ENCODE data around the gene NPL. TPM values are rescaled to one million over a fixed set of nuclear protein-coding genes. Genes with fewer than 3 reads are reported as not detected.

NPL gene
- total RNA-seq, 2 donors from 2014 or later: 10.3 to 30.7 TPM

GRCh38 chr1:182754087-182754486, 35.5 kb upstream of the NPL start:
- TF ChIP-seq, protein P1, sequence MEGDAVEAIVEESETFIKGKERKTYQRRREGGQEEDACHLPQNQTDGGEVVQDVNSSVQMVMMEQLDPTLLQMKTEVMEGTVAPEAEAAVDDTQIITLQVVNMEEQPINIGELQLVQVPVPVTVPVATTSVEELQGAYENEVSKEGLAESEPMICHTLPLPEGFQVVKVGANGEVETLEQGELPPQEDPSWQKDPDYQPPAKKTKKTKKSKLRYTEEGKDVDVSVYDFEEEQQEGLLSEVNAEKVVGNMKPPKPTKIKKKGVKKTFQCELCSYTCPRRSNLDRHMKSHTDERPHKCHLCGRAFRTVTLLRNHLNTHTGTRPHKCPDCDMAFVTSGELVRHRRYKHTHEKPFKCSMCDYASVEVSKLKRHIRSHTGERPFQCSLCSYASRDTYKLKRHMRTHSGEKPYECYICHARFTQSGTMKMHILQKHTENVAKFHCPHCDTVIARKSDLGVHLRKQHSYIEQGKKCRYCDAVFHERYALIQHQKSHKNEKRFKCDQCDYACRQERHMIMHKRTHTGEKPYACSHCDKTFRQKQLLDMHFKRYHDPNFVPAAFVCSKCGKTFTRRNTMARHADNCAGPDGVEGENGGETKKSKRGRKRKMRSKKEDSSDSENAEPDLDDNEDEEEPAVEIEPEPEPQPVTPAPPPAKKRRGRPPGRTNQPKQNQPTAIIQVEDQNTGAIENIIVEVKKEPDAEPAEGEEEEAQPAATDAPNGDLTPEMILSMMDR (IDR thresholded peaks at IDR 0.05): no peak
- DNase-seq (ENCODE audit: low spot score) (no peak), ATAC-seq (ENCODE audit: insufficient number of reproducible peaks, low FRiP score, low read depth) (no peak)

GRCh38 chr1:182754543-182755314, 34.8 kb upstream of the NPL start:
- Histone ChIP-seq H3K27me3 (replicated peaks; ENCODE audit: insufficient read depth) (no peaks in the 10 kb centered on the region), H3K4me3 (no peak overlapping the region), H3K9me3 (no peaks in the 10 kb centered on the region), H3K36me3 (no peaks in the 10 kb centered on the region), H3K27ac (no peak overlapping the region), H3K4me1 (ENCODE audit: control insufficient read depth in 1 of 2, low read depth in 2 of 2) (no peaks in the 10 kb centered on the region)
- ATAC-seq (ENCODE audit: insufficient number of reproducible peaks, low FRiP score, low read depth) (no peak), DNase-seq (ENCODE audit: low spot score) (no peak)
- TF ChIP-seq, protein P1 (IDR thresholded peaks at IDR 0.05): no peak

More at GRCh38 chr1:182754087-182754486, 35.5 kb upstream of the NPL start:
- H3K4me3 ChIP-seq: no peak overlapping the region
- H3K9me3 ChIP-seq: no peaks in the 10 kb centered on the region
- H3K4me1 ChIP-seq (ENCODE audit: control insufficient read depth in 1 of 2, low read depth in 2 of 2): no peaks in the 10 kb centered on the region
- no peak overlapping the region for H3K27ac ChIP-seq
- no peaks in the 10 kb centered on the region for H3K27me3 ChIP-seq (replicated peaks; ENCODE audit: insufficient read depth)
- no peaks in the 10 kb centered on the region for H3K36me3 ChIP-seq

DNA sequence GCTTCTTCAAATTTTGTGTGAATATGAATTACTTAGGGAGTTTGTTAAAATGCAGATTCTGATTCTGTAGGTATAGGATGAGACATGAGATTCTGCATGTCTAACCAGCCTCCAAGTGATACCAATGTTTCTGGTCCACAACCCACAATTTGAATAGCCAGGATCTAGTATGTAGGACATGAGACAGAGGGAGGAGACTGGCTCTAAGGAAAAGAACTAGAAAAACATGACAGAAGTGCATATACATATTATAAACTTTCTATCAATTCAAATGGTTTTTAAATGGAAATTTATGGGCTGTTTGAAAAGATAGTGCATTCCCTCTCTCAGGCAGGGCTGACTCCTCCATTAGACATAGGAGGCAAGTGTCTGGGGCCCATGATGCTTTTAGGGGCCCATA, 33.9 kb upstream of the NPL start:
- ATAC-seq (ENCODE audit: insufficient number of reproducible peaks, low FRiP score, low read depth): no peak
- no peak overlapping the region for H3K27ac ChIP-seq
- no peaks in the 10 kb centered on the region for H3K36me3 ChIP-seq
- H3K4me1 ChIP-seq (ENCODE audit: control insufficient read depth in 1 of 2, low read depth in 2 of 2): no peaks in the 10 kb centered on the region
- H3K27me3 ChIP-seq (replicated peaks; ENCODE audit: insufficient read depth): no peaks in the 10 kb centered on the region
- H3K4me3 ChIP-seq: no peak overlapping the region
- DNase-seq (ENCODE audit: low spot score): no peak
- H3K9me3 ChIP-seq: no peaks in the 10 kb centered on the region
- TF ChIP-seq, protein P1 (IDR thresholded peaks at IDR 0.05): no peak

- no peaks in the 10 kb centered on the region for H3K27me3 ChIP-seq (replicated peaks; ENCODE audit: insufficient read depth)
- no peaks in the 10 kb centered on the region for H3K4me1 ChIP-seq (ENCODE audit: control insufficient read depth in 1 of 2, low read depth in 2 of 2)
- H3K27ac ChIP-seq: no peak overlapping the region
- DNase-seq (ENCODE audit: low spot score): no peak
- no peak for ATAC-seq (ENCODE audit: insufficient number of reproducible peaks, low FRiP score, low read depth)
- peaks cover under 1% of the 10 kb centered on the region for H3K9me3 ChIP-seq
- H3K36me3 ChIP-seq: no peaks in the 10 kb centered on the region
- no peak overlapping the region for H3K4me3 ChIP-seq
- TF ChIP-seq, protein P1 (IDR thresholded peaks at IDR 0.05): no peak
Observed at GRCh38 chr1:182756423-182756822, 33.1 kb upstream of the NPL start.

DNA sequence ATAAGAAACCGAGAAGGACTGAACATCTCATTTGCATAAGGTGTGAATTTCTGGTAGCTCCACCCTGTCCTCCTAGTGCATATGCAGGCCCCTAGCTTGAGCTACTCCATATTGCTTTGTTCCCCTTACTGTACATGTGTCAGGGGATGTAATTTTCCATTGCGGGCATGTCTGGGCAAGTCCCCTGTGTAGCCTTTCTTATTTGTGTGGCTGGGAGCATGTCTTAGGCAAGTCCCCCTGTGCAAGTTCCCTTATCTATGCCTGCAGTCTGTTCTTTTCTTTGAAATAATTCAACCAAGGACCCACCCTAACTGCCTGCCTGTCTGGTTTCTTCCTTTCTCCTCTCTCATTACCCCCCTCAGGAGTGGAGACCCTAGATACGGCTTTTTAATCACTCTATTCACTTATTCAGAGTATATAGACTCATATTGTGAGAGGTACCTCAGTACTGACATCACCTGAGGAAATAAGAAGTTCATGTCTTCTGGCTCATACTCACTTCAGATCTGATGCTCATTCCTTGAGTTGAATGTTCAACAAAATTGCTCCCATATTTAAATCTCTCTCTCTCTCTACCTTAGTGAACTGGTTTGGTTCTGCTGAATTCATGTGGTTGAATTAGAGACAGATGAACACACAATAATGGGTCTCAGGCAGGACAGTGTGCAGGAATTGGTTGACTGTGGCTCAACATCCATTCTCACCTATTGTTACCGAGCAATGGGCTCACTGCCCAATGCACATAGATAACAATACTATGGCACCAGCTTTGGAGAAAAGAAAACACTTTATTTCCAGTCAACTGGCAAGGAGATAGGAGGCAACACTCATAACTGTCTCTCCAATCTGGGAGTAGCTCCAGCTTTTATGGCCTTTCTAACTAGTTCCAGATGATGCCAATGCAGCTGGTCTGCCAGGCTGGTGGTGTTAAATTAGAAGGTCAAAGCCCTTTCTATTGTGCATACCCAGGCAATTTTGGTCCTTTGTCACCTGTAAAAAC, 27.9 kb upstream of the NPL start:
- no peaks in the 10 kb centered on the region for H3K36me3 ChIP-seq
- no peak overlapping the region for H3K27ac ChIP-seq
- H3K4me1 ChIP-seq (ENCODE audit: control insufficient read depth in 1 of 2, low read depth in 2 of 2): no peaks in the 10 kb centered on the region
- ATAC-seq (ENCODE audit: insufficient number of reproducible peaks, low FRiP score, low read depth) (no peak), DNase-seq (ENCODE audit: low spot score) (no peak)
- TF ChIP-seq, protein P1 (IDR thresholded peaks at IDR 0.05): no peak
- peaks cover 4% of the 10 kb centered on the region for H3K9me3 ChIP-seq
- H3K4me3 ChIP-seq: no peak overlapping the region
- no peaks in the 10 kb centered on the region for H3K27me3 ChIP-seq (replicated peaks; ENCODE audit: insufficient read depth)

Data from thoracic aorta (tissue), 2 donors.